Left kidney (tissue), 2 donors: ENCODE data around the gene LCN10. TPM values are rescaled to one million over a fixed set of nuclear protein-coding genes. Genes with fewer than 3 reads are reported as not detected.
"Not testable (repeated sequence)": the region's sequence is repeated elsewhere in the genome, so short reads cannot be mapped to it uniquely, and the experiment has no call there.

ENCODE experiments used
- DNase-seq: peaks from one replicate; pipeline ENCODE4 v3.0.0-alpha.2; 2013
- polyA plus RNA-seq: library from polyadenylated mRNA; unstranded; fragments of 120-200 nt; gene quantifications from one replicate; pipeline ENCODE4 v1.2.1, GENCODE V29; 2013; ENCODE audit not compliant: insufficient read length

Gene LCN10
- polyA plus RNA-seq, 1 donor, result 1.8 TPM

GRCh38 chr9:136773386-136774044 lies 30.8 kb upstream of the LCN10 start:
- DNase-seq, result no peak

DNA sequence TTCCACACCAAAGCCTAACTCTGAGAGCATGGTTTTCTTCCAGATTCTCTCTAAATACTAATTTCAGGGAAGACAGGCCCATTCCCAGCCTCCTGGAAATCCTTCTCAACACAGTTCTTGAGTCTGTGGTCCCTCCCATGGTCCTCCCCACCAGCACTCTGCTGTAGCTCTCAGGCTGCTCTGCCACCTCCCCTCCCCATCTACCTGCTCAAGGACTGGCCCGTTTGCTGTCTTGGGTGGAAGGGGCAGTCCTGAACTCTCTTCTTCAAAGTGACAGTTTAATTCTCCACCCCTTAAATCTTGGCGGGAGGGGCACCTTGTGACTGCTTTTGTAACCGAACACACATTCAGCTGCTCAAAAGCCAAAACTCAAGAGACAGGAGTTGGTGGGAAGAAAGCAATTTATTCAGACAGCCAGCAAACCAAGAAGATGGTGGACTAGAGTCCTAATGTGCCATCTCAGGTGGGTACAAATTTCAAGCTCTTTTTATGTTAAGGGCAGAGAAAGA lies 29.2 kb upstream of the LCN10 start:
- DNase-seq, result no peak

GRCh38 chr9:136769710-136770191 lies 27.0 kb upstream of the LCN10 start:
- no peak for DNase-seq

- not testable (repeated sequence) for DNase-seq
Measured at GRCh38 chr9:136766410-136767120, 23.8 kb upstream of the LCN10 start.

DNA sequence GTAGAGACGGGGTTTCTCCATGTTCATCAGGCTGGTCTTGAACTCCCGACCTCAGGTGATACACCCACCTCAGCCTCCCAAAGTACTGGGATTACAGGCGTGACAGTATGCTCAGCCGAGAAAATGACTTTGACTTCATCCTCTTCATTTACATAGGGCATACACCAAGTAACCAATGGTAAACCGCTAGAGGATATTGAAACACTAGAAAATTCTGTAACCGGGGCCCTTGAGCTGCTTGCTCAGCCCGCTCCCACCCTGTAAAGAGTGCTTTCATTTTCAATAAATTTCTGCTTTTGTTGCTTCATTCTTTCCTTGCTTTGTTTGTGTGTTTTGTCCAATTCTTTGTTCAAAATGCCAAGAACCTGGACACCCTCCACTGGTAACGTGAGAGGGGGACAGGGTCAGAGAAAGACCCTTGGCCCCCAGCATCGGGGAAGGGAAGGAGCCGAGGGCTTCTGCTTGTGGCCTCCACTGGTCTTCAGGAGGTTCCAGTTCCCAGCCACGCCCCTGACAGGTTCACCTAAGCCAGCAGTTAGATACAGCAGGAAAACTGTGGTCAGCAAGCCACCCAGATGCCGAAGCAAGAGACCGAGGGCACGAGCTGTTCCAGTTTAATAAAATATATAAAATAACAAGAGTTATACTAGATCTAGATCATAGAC lies 23.1 kb upstream of the LCN10 start:
- not testable (repeated sequence) for DNase-seq

GRCh38 chr9:136765041-136765440 lies 22.3 kb upstream of the LCN10 start:
- no peak for DNase-seq

- no peak for DNase-seq
Measured at GRCh38 chr9:136764301-136764891, 21.7 kb upstream of the LCN10 start, which contains the start of gene LCN15. Gene LCN15, minus strand, starts transcription at chr9:136764518. Its CDS starts 30 bp downstream, at chr9:136764488.

DNA sequence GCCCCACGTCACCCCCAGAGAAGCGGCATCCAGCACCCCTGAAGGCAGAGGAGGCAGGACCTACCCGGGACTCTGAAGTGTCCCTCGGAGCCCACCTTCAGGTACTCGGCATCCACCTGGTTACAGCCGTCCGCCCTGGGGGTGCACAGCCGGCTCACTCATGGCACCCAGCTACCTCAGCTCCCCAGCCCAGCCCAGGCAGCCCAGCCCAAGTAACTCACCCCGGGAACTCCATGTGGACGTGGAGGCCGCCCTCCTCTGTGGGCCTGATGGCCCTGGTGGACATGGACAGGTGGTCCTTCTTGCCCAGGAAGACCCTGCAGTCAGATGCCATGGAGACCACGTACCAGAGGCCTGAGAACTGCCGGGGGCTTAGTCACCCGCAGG lies 20.9 kb upstream of the LCN10 start:
- no peak for DNase-seq

GRCh38 chr9:136762915-136763648 lies 20.3 kb upstream of the LCN10 start:
- no peak for DNase-seq

DNA sequence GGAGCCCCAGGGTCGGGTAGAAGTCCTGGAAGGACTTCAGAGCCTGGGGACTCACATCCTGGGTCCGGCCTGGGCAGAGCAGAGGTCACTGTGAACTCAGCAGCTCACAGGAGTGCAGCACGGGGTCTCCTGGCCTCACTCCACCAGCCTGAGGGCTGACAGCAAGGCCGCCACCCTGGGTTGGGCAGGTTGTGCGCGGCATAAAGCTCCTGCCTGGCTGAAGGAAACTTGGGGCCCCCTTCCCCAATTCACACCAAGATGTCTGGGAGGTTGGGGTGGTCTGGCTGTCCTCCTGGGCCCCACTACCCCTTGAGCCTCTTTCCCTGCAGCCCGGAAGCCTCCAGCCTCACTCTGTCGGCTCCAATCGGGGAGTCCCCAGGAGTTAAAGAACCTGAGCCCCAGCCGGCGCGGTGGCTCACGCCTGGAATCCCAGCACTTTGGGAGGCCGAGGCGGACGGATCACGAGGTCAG lies 19.5 kb upstream of the LCN10 start:
- no peak for DNase-seq

- DNase-seq, result no peak
Measured at GRCh38 chr9:136761545-136761981, 18.8 kb upstream of the LCN10 start.

- DNase-seq, result not testable (repeated sequence)
Measured at GRCh38 chr9:136760834-136761544, 18.2 kb upstream of the LCN10 start.

DNA sequence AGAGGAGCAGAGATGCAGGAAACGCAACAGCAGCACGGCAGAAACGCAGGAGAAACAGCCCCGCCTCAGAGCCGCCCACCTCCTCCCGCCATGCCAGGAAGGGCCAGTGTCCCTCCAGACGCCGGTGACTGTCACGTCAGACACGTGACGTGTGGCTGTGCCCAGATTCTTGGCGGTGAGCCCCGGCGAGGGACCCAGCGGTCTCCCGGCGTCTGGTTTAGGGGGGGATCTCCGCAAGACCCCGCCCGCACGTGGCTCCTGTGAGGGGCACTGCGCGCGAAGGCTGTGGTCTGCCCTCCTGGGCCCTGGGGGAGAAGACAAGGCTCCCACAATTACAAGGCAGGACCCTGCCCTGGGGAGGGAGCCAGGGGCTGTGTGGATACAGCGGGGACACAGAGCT lies 17.7 kb upstream of the LCN10 start:
- no peak for DNase-seq

DNA sequence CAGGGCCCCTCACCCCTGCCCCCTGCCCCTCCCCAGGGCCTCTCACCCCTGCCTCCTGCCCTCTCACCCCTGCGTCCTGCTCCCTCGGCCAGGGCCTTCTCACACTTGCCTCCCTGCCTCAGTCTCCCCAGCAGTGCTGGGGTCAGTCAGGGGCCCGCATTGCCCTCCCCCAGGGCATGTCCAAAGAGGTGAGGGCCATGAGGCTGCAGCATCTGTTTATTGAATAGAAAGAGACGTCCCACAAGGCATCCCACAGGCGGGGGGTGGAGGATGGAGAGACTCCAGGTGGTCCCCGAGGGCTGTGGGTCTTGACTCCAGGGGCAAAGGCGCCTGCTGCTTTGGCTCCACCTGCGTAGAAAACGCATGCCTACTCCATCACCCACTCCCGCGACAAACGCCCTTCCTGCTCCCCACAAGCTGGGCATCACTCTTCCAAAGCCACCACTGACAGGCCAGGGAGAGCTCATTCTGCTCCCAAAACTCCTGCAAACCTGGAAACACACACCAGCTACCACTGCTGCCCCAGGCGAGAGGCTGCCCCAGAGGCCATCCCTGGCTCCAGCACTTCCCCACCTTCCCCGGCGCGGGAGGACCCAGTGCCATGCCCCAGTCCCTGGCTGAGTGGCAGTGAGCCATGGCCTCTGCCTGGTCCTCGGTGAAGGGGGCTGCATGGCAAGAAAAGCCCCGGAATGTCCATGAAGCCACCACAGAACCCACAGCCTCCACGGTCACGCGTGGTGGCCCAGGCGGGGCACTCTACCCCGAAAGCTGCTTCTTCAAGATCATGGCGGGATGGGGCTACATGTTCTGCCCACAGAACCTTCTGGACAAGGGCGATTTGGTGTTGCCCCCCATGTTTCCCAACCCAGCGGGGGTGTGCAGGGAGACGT lies 16.9 kb upstream of the LCN10 start:
- DNase-seq, result no peak

DNA sequence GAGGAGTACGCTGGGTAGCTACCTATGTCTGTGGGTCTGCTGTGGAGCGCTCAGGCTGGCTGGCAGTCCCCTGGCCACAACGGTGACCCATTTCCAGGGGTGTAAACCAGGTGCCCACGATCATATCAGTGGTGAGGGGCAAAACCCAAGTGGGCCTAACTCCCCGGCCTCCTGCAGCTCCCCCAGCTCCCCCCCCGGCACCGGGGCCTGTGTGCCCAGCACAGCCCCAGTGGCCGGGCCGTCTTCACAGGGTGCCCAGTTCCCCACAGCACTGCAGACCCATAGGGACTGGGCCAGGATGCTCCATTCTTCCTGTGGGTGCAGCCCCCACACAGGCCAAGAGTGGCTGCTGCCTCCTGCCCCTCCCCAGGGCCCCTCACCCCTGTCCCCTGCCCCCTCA lies 16.3 kb upstream of the LCN10 start:
- no peak for DNase-seq

DNA sequence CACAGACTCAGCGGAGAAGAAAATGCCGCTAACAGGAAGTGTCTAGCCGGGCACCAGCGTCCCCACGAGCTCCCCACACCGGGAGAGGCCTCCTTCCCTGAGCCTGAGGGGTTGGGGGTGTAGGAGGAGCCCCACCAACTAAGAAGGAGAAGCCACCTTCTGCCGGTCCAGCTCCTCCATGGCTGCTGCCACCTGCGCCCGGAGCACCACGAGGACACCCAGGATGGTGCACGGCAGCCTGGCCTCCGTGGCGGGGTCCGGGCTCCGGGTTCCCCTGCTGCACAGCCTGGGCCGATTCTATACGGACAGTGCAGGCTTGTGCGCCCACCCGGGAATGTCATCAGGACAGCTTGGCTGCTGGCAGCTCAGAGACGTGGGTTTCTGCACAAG lies 15.0 kb upstream of the LCN10 start:
- DNase-seq, result no peak

- no peak for DNase-seq
Measured at GRCh38 chr9:136757328-136757727, 14.6 kb upstream of the LCN10 start.

DNA sequence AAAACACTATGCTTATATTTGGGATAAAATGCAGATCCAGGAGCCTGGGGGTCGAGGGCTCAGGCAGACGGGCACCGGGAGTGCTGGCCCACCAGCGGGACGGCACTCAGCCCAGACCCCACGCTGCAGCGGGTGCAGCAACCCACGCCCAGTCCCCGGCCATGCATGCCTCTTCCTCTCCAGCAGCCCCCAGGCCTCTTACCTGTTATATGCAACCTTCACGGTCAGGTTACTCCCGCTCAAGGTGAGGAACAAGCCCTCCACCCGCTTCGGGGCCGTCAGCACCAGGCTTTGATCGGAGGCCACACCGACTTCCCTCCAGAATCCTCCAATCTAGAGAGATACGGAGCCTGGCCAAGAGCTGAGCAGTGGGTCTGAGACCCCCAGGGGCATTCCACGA lies 14.1 kb upstream of the LCN10 start:
- DNase-seq, result no peak

DNA sequence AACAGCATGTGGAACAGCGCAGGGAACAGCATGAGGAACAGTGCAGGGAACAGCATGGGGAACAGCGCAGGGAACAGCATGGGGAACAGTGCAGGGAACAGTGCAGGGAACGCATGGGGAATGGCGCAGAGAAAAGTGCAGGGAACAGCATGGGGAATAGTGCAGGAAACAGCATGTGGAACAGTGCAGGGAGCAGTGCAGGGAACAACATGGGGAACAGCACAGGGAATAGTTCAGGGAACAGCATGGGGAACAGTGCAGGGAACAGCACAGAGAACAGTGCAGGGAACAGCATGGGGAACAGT lies 13.3 kb upstream of the LCN10 start:
- DNase-seq, result no peak
